ENCODE results near the gene MBD3.
A peak's percentile ranks its signal among the peaks of the same experiment; 100 is the strongest.

Gene MBD3

DNA sequence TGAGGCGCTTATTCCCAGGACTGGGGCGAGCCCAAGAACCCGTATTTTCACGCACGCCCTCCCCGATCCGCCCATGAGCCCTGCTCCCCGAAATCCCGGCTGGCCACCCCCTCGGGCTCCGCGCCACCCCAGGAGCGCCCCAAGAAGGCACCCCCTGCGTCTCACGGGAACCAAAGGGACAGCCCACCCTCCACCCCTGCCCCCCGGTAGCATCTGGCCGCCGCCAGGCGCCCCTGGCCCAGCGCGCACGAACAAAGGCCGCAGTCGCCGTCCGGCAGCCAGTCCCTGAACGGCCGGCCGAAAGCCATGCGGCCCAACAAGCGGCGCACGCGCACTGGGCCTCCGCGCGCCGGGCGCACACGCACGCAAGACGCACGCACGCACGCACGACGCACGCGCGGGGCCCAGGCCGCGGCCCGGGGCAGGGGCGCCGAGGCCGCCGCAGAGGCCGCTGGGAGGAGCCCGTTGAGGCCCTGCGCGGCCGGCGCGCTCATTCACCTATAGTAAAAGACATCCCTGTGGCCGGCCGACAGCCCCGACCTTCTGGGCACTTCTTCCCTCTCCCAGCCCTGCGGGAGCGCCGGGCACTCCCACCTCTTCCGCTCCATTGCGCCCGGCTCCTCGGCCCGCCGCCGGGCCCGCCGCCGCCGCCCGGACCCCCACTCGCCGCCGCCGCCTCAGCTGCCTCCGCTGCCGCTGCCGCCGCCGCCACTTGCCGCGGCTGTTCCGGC, 476 bp downstream of the MBD3 start:
- DNase-seq, result peak; percentile 77 to 85

GRCh38 chr19:1591421-1592023, 1.1 kb downstream of the MBD3 start:
- DNase-seq, result no peak

DNA sequence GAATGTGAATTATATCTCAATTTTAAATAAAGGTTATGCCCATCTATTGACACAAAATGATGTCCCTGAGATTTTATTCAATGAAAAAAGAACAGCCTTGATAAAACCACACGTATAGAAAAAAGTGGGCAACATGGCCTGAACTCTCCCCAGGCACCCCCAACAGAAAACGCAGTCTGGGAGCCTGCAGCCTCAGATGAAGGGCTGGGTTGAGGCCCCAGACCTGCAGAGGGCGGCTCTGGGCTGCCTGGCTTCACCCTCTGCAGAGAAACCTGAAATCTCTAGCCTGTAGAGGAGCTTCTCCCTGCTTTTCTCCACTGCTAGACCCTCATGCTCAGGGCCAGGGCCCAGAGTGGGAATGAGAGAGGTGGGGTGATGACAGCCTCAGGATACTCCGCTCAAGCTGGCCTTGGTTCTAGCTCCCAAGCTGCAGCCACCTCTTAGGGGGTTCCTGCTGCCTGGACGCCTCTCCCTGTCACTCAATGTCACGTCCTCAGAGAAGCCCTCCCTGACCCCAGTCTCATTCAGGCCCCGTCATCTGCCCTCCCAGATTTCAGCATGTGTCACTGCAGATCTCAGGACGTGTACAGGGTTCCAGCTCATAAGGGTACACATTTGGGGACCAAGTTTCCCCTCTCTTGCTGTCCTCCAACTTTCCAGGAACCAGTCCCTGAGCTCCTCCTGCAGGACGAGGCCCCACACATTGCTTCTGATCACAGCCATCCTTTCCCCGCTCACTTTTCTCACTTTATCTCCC, 1.8 kb downstream of the MBD3 start:
- DNase-seq, result peak in 1 of 2 experiments; percentile 46

DNA sequence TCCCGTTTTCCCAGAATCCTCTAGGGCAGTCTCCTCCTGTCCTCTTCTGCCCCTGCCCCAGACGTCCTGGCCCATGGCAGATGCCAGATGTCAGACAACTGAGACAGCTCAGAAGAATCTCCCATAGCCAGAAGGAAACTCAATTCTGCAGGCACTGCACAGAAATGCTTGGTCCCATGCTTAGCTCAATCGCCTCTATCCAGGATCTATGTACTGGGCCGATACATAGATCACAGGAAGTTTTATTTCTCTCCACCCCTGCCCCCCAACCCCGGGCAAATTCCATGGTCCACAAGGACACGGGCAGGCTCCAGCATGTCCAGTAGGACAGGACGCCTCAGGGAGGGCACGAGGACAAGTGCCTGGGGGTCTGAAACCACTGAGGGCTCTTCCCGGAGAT, 4.8 kb downstream of the MBD3 start:
- no peak for DNase-seq

DNA sequence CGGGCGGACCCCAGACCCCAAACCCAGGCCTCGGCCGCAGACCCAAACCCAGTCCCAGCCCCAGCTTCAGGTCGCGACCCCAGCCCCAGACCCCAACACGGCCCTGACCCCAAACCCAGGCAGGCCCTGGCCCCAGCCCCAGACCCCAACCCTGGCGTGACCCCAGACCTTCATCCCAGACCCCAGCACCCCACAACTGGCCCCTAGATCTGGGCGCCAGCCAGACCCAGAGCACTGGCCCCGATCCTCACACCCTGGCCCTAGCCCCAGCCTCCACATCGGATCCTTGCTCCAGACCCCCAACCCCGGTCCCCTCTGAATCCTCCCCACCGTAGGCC, 7.5 kb downstream of the MBD3 start:
- DNase-seq, result no peak

DNA sequence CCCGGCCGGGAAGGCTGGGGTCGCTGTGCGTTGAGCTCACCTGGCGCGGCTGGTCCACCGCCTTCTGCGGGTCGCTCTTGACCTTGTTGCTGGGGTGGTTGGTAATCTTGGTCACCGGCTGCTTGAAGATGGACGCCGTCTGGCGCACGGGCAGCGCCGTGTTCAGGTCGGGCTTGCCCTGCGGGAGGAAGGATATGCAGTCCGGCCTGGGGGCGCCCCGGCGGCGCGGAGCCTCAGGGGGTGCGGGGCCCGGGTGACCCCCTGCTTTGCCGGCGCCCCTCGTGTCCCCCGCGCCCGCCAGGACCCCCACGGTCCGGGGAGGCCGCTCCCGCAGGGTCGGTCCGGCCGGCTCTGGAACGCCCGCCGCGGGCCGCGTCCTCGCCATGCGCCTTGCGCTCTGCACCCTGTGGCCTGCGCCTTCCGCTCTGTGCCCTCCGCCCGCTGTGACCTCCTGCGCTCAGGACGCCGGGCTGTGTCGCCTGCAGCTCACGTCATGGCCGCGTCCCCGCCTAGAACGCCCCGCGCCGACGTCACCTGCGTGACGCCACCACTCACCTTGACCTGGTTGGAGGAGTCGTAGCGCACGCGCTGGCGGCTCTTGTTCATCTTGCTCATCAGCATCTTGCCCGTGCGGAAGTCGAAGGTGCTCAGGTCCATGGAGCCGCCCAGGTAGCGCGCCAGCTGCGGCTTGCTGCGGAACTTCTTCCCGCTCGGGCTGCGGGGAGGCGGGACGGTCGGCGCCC, 8.0 kb downstream of the MBD3 start:
- DNase-seq, result no peak

- DNase-seq, result no peak
Measured at GRCh38 chr19:1582201-1582600, 10.5 kb downstream of the MBD3 start.

DNA sequence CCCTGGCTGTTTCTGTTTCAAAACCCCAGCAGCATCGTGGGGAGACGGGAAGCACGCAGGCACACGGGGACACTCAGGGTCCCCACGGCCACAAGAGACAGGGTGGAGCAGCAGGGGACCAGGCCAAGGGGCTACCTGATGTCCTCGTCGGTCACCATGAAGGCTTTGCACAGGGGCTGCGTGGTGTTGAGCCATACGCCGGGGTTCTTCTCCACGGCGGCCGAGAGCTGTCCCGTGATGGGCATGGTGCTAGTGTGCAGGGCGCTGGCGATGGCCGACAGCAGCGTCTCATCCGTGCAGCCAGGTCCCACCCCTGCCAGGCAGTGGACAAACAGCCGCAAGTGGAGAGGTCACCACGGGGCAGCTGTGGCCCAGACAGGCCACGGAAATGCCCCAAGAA, 11.7 kb downstream of the MBD3 start:
- no peak for DNase-seq

GRCh38 chr19:1580382-1580781, 12.3 kb downstream of the MBD3 start:
- no peak for DNase-seq

GRCh38 chr19:1579222-1579621, 13.4 kb downstream of the MBD3 start:
- no peak for DNase-seq

GRCh38 chr19:1577929-1578618, 14.6 kb downstream of the MBD3 start:
- no peak for DNase-seq

DNA sequence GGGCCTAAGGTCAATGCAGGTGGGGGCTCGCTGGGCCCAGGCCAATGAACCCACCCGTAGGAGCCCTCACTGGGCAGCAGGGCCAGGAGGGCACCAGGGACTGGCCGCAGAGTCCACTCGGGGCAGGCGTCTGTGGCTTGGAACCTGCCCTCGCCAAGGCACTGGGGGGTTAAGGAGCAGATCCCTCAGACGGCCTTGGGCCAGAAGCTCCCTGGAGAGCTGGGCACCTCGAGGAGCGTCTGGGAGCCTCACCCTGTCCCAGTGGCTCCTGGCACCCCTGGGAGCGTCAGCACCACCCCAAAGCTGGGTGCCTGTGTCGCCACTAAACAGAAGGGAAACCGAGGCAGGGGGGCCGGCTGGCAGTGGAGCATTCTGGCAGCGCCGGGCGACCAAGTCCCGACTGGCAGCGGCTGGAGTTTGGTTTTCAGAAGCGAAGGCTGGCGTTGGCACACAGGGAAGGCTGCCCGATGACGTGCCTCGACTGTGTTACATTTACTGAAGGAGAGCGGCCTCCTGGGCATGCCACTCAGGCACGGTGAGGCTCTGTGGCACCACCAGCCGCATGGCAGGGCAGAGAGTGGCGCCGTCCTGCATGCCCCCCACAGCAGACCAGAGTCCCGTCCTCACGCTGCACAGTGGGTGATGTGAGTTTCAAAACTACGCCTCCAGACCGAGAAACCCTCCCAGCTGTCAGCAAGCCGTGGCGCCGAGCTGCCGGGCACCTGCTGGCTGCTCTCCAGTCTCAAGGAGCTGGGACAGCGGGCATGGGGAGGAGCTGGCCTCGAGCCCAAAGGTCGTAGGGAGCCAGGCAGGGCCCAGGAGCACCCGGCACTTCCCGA, 15.4 kb downstream of the MBD3 start:
- no peak for DNase-seq

DNA sequence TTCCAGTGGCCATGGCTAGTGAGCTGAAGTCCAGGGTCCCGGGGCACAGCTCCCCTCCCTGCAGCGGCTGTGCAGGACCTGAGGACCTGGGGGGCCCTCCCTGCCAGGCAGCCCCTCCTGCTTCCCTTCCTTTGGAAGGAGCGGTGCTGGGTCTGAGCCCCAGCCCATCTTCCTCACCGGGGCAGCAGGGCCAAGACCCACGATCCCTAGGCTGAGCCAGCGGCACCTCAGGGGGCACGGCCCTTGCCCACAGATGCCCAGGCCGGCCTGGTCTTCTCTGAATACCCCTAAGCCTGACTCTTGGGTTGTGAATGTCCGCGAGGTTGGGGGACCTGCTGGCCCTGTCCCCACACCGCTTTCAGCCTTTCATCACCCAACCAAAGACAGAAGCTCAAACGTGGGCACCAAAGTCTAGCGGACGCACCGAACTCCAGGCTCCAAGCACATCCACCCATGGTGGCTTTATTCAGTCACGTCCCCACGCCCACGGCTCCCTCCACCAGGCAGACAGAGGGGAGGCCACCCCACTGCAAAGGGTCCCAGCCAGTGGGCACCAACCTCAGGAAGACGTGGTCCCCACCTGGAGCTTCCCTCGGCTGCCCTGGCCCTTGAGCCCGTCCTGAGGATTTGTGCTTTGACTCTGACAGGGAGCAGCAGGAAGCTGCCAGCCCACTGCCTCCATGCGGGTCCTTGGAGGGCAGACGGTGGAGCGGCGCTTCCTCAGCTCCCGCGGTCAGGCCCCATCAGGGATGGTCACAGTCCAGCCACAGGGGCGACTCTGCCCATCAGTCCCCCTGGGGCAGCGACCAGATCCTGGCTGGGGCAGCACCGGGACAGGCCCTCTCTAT, 16.2 kb downstream of the MBD3 start:
- no peak for DNase-seq

DNA sequence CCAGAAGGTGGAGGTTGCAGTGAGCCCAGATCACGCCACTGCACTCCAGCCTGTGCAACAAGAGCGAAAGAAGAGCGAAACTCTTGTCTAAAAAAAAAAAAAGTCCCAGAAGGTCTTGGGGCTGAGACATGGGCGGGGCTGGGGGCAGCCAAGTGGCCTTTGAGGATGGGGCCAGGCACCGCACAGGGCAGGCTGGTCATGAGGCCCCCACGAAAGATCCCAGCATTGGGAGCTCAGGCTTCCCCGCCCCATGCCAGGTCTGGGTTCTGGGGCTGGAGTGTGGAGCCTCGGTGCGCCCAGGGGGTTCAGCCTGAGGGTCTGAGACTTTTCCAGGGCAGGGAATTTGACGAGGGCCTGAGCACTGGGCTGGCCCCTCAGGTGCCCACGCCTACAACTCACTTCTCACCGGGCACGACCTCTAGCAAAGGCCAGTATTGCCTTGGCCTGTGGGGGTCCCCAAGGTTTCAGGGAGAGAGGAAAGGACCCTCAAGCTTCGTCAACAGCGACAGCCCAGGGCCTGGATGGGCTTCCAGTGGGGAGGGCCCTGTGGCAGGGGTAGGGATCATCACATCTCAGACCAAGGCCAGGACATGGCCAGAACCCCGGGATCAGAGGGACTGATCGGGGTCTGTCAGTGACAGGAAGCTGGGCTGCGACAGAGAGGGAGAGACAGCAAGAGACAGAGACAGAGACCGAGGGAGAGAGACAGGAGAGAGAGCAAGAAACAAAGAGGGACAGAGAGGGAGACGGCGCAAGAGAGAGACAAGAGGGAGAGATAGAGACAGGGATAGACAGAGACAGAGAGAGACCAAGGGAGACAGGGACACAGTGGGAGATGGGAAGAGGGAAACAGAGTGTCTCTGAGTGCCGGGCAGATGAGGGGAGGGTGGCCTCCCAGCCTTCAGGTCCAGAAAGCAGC, 17.1 kb downstream of the MBD3 start:
- no peak for DNase-seq

GRCh38 chr19:1574354-1575136, 18.1 kb downstream of the MBD3 start:
- DNase-seq, result no peak

- DNase-seq, result no peak
Measured at GRCh38 chr19:1572795-1573194, 19.9 kb downstream of the MBD3 start.

GRCh38 chr19:1571358-1571757, 21.3 kb downstream of the MBD3 start:
- no peak for DNase-seq

DNA sequence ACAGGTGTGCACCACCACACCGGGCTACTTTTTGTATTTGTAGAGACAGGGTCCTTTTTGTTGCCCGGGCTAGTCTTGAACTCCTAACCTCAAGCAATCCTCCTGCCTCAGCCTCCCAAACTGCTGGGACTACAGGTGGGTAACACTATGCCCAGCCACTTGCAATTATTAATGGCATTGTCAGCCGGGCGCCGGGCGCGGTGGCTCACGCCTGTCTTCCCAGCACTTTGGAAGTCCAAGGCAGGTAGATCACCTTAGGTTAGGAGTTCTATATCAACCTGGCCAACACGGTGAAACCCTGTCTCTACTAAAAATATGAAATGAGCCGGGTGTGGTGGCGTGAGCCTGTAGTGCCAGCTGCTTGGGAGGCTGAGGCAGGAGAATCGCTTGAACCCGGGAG, 21.8 kb downstream of the MBD3 start:
- no peak for DNase-seq

DNA sequence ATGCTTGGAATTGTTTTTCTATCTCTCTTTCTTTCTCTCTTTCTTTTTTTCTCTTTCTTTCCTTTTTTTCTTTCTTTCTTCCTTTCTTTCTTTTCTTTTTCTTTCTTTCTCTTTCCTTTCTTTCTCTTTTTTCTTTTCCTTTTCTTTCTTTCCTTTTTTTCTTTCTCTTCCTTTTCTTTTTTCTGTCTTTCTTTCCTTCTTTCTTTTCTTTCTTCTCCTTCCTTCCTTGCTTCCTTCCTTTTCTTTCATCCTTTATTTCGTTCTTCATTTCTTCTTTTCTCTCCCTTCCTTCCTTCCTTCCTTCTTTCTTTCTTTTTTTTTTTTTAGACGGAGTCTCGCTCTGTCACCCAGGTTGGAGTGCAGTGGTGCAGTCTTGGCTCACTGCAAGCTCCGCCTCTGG, 22.7 kb downstream of the MBD3 start:
- DNase-seq, result no peak

All from stimulated activated CD4-positive, alpha-beta T cell treated with anti-CD3 and anti-CD28 coated beads, Interleukin-4, amount 100 ng/mL, for 4 hours (primary cell).